ENCODE measurements around the gene RPGRIP1L. TPM values are rescaled to one million over a fixed set of nuclear protein-coding genes. Genes with fewer than 3 reads are reported as not detected.

The RPGRIP1L gene
- total and polyA plus RNA-seq, 2 donors (not counting 1 experiment from before 2014, with no cell fraction given): 7.4 to 13.0 TPM

DNA sequence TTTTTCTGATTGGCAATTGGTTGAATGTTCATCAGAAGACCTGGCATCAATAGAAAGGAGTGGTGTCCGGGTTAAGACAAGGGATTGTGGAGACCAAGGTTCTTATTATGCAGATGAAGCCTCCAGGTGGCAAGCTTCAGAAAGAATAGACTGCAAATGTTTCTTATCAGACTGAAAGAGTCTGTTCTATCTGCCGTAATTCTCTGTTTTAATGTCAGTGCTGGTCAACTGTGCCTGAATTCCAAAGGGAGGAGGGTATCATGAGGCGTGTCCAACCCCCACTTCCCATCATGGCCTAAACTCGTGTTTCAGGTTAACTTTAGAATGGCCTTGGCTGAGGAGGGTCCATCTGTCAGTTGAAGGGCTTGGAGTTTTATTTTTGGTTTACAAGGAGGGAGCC lies 140.2 kb downstream of the RPGRIP1L start:
- Histone ChIP-seq H3K4me1 (ENCODE audit: control insufficient read depth, extremely low read depth, insufficient read depth, low read length) (no peaks in the 10 kb centered on the region), H3K4me2 (ENCODE audit: extremely low read depth, insufficient read depth, low read length) (no peak overlapping the region), H3K27ac (ENCODE audit: insufficient read depth, low read length) (no peak overlapping the region), H3K27me3 (ENCODE audit: control insufficient read depth, insufficient read depth, low read length) (no peaks in the 10 kb centered on the region), H3K79me2 (ENCODE audit: control insufficient read depth, insufficient read depth, low read length) (no peaks in the 10 kb centered on the region), H3K4me3 (replicated peaks in 1 of 4; ENCODE audit: control extremely low read depth in 1 of 4, insufficient read depth in 1 of 4, low read depth in 3 of 4, low read length in 4 of 4) (no peak overlapping the region), H3K9me3 (ENCODE audit: control insufficient read depth, insufficient read depth, low read depth, low read length) (no peaks in the 10 kb centered on the region), H4K20me1 (ENCODE audit: control insufficient read depth, extremely low read depth, insufficient read depth, low read length) (no peaks in the 10 kb centered on the region), H3K36me3 (ENCODE audit: control insufficient read depth, insufficient read depth, low read length) (no peaks in the 10 kb centered on the region), H3K9ac (ENCODE audit: insufficient read depth, low read length) (no peak overlapping the region), H2AFZ (ENCODE audit: low read length) (no peak overlapping the region)
- no peak for DNase-seq (ENCODE audit: low read depth in 2 of 2)
- no peak for TF ChIP-seq EZH2 (IDR thresholded peaks at IDR 0.05; ENCODE audit: low read length, missing control alignments)
- no peak for TF ChIP-seq CTCF (conservative IDR thresholded peaks at IDR 0.05 in 1 of 2, IDR thresholded peaks at IDR 0.05 in 1 of 2; ENCODE audit: low read depth in 1 of 2, low read length in 2 of 2)

- Histone ChIP-seq H4K20me1 (ENCODE audit: control insufficient read depth, extremely low read depth, insufficient read depth, low read length) (no peaks in the 10 kb centered on the region), H3K9me3 (ENCODE audit: control insufficient read depth, insufficient read depth, low read depth, low read length) (no peaks in the 10 kb centered on the region)
- TF ChIP-seq CTCF (conservative IDR thresholded peaks at IDR 0.05 in 1 of 2, IDR thresholded peaks at IDR 0.05 in 1 of 2; ENCODE audit: low read depth in 1 of 2, low read length in 2 of 2) (no peak), EZH2 (IDR thresholded peaks at IDR 0.05; ENCODE audit: low read length, missing control alignments) (no peak)
These were observed 142.4 kb downstream of the RPGRIP1L start for GRCh38 chr16:53561101-53561888.

DNA sequence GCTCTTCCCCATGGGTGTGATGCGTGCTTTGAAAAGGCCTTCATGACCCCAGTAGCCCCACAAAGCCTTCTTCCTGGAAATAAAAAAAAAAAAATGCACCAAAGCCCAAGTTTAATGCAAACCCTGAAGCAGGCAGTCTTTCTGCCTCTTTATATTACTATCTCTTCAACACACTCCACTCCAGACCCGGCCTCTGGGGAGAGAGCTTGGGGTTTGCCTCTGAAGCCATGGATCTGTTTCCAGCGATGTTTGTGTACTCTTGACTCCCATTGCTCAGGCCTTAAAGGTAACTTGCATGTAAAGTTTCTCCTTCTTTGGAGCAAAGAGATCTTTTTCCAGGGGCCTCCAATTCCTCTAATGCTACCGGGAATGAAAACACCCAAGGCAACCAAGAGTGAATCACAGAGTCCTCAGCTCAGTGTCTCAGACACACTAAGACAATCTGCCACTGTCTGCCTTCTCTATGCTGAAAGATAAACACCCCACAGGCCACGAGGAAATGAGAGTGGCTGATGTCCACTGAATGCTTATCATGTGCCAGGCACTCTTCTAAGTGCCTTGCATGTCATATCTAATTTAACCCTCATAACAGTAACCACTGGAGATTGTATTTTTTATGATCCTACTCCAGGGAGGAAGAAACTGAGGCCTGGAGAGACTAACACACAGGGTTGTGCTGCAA lies 144.2 kb downstream of the RPGRIP1L start:
- Histone ChIP-seq H3K4me1 (ENCODE audit: control insufficient read depth, extremely low read depth, insufficient read depth, low read length) (no peaks in the 10 kb centered on the region), H4K20me1 (ENCODE audit: control insufficient read depth, extremely low read depth, insufficient read depth, low read length) (no peaks in the 10 kb centered on the region), H3K36me3 (ENCODE audit: control insufficient read depth, insufficient read depth, low read length) (no peaks in the 10 kb centered on the region), H3K9ac (ENCODE audit: insufficient read depth, low read length) (no peak overlapping the region), H3K27me3 (ENCODE audit: control insufficient read depth, insufficient read depth, low read length) (no peaks in the 10 kb centered on the region), H3K27ac (ENCODE audit: insufficient read depth, low read length) (no peak overlapping the region), H3K4me2 (ENCODE audit: extremely low read depth, insufficient read depth, low read length) (no peak overlapping the region), H3K4me3 (replicated peaks in 1 of 4; ENCODE audit: control extremely low read depth in 1 of 4, insufficient read depth in 1 of 4, low read depth in 3 of 4, low read length in 4 of 4) (no peak overlapping the region), H2AFZ (ENCODE audit: low read length) (no peak overlapping the region), H3K79me2 (ENCODE audit: control insufficient read depth, insufficient read depth, low read length) (no peaks in the 10 kb centered on the region), H3K9me3 (ENCODE audit: control insufficient read depth, insufficient read depth, low read depth, low read length) (no peaks in the 10 kb centered on the region)
- DNase-seq (ENCODE audit: low read depth in 2 of 2): no peak
- TF ChIP-seq EZH2 (IDR thresholded peaks at IDR 0.05; ENCODE audit: low read length, missing control alignments): no peak
- no peak for TF ChIP-seq CTCF (conservative IDR thresholded peaks at IDR 0.05 in 1 of 2, IDR thresholded peaks at IDR 0.05 in 1 of 2; ENCODE audit: low read depth in 1 of 2, low read length in 2 of 2)

More at GRCh38 chr16:53561101-53561888, 142.4 kb downstream of the RPGRIP1L start:
- Histone ChIP-seq H2AFZ (ENCODE audit: low read length) (no peak overlapping the region), H3K4me1 (ENCODE audit: control insufficient read depth, extremely low read depth, insufficient read depth, low read length) (no peaks in the 10 kb centered on the region), H3K79me2 (ENCODE audit: control insufficient read depth, insufficient read depth, low read length) (no peaks in the 10 kb centered on the region), H3K27me3 (ENCODE audit: control insufficient read depth, insufficient read depth, low read length) (no peaks in the 10 kb centered on the region), H3K36me3 (ENCODE audit: control insufficient read depth, insufficient read depth, low read length) (no peaks in the 10 kb centered on the region), H3K4me2 (ENCODE audit: extremely low read depth, insufficient read depth, low read length) (no peak overlapping the region), H3K9ac (ENCODE audit: insufficient read depth, low read length) (no peak overlapping the region), H3K27ac (ENCODE audit: insufficient read depth, low read length) (no peak overlapping the region), H3K4me3 (replicated peaks in 1 of 4; ENCODE audit: control extremely low read depth in 1 of 4, insufficient read depth in 1 of 4, low read depth in 3 of 4, low read length in 4 of 4) (no peak overlapping the region)
- DNase-seq (ENCODE audit: low read depth in 2 of 2): no peak

Data from fibroblast of lung (primary cell).